Astrocyte (in vitro differentiated cells and primary cell): ENCODE results near the gene RSKR.

Experiments used
- EZH2 ChIP-seq: IDR thresholded peaks from 2 replicates; pipeline ENCODE4 v1.6.1; 2012; ENCODE audit warnings: mild to moderate bottlenecking, low read length, inconsistent platforms; ENCODE audit not compliant: insufficient read depth
- TF ChIP-seq, protein P1 (sequence below): IDR thresholded peaks from 2 replicates; pipeline ENCODE4 v1.5.1; 2011; ENCODE audit warnings: low read depth, mild to moderate bottlenecking, inconsistent platforms, low read length, moderate library complexity; ENCODE audit not compliant: insufficient read depth

DNA sequence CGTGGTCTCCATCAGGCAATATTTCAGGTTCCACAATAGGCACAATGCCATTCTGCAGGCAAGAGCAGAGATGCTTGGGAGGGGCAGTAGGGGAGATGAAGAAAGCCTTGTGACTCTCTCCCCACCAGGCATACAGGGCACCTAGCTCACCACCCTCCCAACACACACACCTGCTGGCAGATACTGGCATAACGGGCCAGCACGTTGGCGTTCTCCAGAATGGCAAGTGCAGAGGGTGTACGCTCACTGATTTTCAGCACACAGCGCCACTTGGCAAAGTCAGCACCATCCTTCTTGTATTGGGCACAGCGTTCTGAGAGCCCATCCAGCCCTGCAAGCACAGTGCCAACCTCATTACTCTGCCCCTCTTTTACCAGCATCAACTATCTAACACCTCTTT is 39.5 kb downstream of the RSKR start:
- TF ChIP-seq, protein P1, sequence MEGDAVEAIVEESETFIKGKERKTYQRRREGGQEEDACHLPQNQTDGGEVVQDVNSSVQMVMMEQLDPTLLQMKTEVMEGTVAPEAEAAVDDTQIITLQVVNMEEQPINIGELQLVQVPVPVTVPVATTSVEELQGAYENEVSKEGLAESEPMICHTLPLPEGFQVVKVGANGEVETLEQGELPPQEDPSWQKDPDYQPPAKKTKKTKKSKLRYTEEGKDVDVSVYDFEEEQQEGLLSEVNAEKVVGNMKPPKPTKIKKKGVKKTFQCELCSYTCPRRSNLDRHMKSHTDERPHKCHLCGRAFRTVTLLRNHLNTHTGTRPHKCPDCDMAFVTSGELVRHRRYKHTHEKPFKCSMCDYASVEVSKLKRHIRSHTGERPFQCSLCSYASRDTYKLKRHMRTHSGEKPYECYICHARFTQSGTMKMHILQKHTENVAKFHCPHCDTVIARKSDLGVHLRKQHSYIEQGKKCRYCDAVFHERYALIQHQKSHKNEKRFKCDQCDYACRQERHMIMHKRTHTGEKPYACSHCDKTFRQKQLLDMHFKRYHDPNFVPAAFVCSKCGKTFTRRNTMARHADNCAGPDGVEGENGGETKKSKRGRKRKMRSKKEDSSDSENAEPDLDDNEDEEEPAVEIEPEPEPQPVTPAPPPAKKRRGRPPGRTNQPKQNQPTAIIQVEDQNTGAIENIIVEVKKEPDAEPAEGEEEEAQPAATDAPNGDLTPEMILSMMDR, result no peak
- no peak for TF ChIP-seq EZH2
